AG04450 (cell line): ENCODE data around the gene BCL11A. TPM values are rescaled to one million over a fixed set of nuclear protein-coding genes. Genes with fewer than 3 reads are reported as not detected.

Experiments
- CTCF ChIA-PET: fragments of 300-600, 350-600 bp; formaldehyde crosslinking; extraction: SDS; loops from one replicate; lab custom pipeline; 2022; ENCODE audit warnings: antibody characterized with exemption, inconsistent platforms; lab: Charles Lee
- POLR2A ChIA-PET: fragments of 350-600 bp; formaldehyde crosslinking; extraction: SDS; loops from one replicate; lab custom pipeline; 2021; ENCODE audit warnings: antibody characterized with exemption, inconsistent platforms; lab: Yijun Ruan, JAX
- DNase-seq: peaks from one replicate; pipeline ENCODE4 v3.0.0-alpha.2; 2011; ENCODE audit warnings: low read depth, low spot score
- H3K27ac ChIP-seq: one replicate; pipeline ENCODE4 v1.5.1; 2012; ENCODE audit warnings: low read depth, low read length, control low read depth
- H3K27me3 ChIP-seq: one replicate; pipeline ENCODE4 v1.6.0; 2012; ENCODE audit warnings: low read length; ENCODE audit not compliant: control insufficient read depth, insufficient read depth
- H3K4me3 ChIP-seq: 2 replicates; pipeline ENCODE4 v1.5.1; 2011; ENCODE audit warnings: mild to moderate bottlenecking, low read depth, low read length, control low read depth
- H3K9me3 ChIP-seq: 2 replicates; pipeline ENCODE4 v1.5.1; 2012; ENCODE audit warnings: low read length; ENCODE audit not compliant: control insufficient read depth, insufficient read depth
- CTCF ChIP-seq: IDR thresholded peaks from 2 replicates; pipeline ENCODE4 v1.5.1; 2011; ENCODE audit warnings: low read depth, low read length, control low read depth, inconsistent platforms
- polyA plus RNA-seq: library from polyadenylated mRNA; depleted of rRNA; stranded (reverse); fragments of >200 nt; gene quantifications from 2 replicates; pipeline ENCODE4 v1.2.3, GENCODE V29; 2011

Gene BCL11A
- polyA plus RNA-seq, 1 experiment = 1.1 TPM

- TF ChIP-seq CTCF = no peak
- no peak overlapping the region for H3K27ac ChIP-seq
- no peak for DNase-seq
- H3K4me3 ChIP-seq = no peak overlapping the region
- H3K27me3 ChIP-seq = no peaks in the 10 kb centered on the region
- CTCF ChIA-PET = no interaction called here
- POLR2A ChIA-PET = interaction anchor here (0.9 kb wide), 1 partner anchor 15 kb away, joined by 3 read pairs; no protein-coding TSS in a partner anchor
- no peaks in the 10 kb centered on the region for H3K9me3 ChIP-seq
Observed at GRCh38 chr2:60531701-60532133, 21.7 kb downstream of the BCL11A start.

GRCh38 chr2:60530660-60531281 is 22.7 kb downstream of the BCL11A start:
- TF ChIP-seq CTCF = no peak
- no peak overlapping the region for H3K27ac ChIP-seq
- ChIA-PET POLR2A (interaction anchor here (0.9 kb wide), 1 partner anchor 14 kb away, joined by 3 read pairs; no protein-coding TSS in a partner anchor), CTCF (interaction anchor here (1.4 kb wide), 1 partner anchor 8 kb away, joined by 8 read pairs; no protein-coding TSS in a partner anchor)
- no peak overlapping the region for H3K4me3 ChIP-seq
- no peak for DNase-seq
- no peaks in the 10 kb centered on the region for H3K27me3 ChIP-seq
- no peaks in the 10 kb centered on the region for H3K9me3 ChIP-seq

- Histone ChIP-seq H3K27ac (no peak overlapping the region), H3K4me3 (no peak overlapping the region), H3K27me3 (no peaks in the 10 kb centered on the region), H3K9me3 (no peaks in the 10 kb centered on the region)
- TF ChIP-seq CTCF = no peak
- ChIA-PET CTCF (interaction anchor here (0.6 to 1.6 kb wide), 3 partner anchors 9 to 90 kb away, joined by 3 to 8 read pairs (median 5); no protein-coding TSS in a partner anchor), POLR2A (interaction anchor here (0.6 kb wide), 1 partner anchor 1975 kb away, joined by 3 read pairs; no protein-coding TSS in a partner anchor)
- no peak for DNase-seq
Observed at GRCh38 chr2:60529785-60530627, 23.4 kb downstream of the BCL11A start.

- TF ChIP-seq CTCF = no peak
- ChIA-PET POLR2A (interaction anchor here (0.6 kb wide), 1 partner anchor 51 kb away, joined by 7 read pairs; no protein-coding TSS in a partner anchor), CTCF (interaction anchor here (1.4 to 1.6 kb wide), 2 partner anchors 10 to 20 kb away, joined by 5 to 8 read pairs; no protein-coding TSS in a partner anchor)
- Histone ChIP-seq H3K9me3 (no peaks in the 10 kb centered on the region), H3K4me3 (no peak overlapping the region), H3K27me3 (no peaks in the 10 kb centered on the region), H3K27ac (no peak overlapping the region)
- no peak for DNase-seq
Observed at GRCh38 chr2:60529136-60529784, 24.2 kb downstream of the BCL11A start.
